LHCN-M2 (cell line): ENCODE results near the gene PIK3R5. TPM values are rescaled to one million over a fixed set of nuclear protein-coding genes. Genes with fewer than 3 reads are reported as not detected.
"Not testable (repeated sequence)": the region's sequence is repeated elsewhere in the genome, so short reads cannot be mapped to it uniquely, and the experiment has no call there.

Source experiments
- DNase-seq: peaks from one replicate; pipeline ENCODE4 v3.0.0-alpha.2; 2012; ENCODE audit warnings: low read depth
- total RNA-seq: library from RNA; depleted of rRNA; stranded (reverse); fragments of >200 nt; gene quantifications from 2 replicates; pipeline ENCODE4 v1.2.3, GENCODE V29; 2014

The PIK3R5 gene
- total RNA-seq, 1 experiment from 2014 or later: not detected

GRCh38 chr17:8896641-8897635 lies 68.6 kb downstream of the PIK3R5 start:
- DNase-seq: no peak

DNA sequence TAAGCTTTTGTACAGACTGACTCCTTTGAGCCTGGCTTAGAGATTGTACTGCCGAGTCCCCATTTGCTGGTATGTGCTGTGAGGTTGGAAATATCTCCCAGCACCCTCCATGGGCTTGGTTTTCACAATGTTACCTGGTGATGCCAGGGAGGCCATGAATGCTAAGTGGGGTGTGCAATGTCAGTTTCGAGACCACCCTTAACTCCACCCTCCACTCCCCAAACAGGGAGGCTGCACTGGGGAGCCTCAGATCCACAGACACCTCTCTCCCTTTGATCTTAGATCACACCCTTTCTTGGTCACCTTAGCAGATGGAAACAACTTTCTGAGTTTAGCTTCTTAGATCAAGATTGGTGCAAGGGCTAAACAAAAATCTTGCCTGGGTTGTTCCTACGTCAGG lies 69.4 kb downstream of the PIK3R5 start:
- no peak for DNase-seq

- DNase-seq: peak; percentile 31
Measured at GRCh38 chr17:8894673-8895578, 70.6 kb downstream of the PIK3R5 start.

- DNase-seq: no peak
Measured at GRCh38 chr17:8894202-8894671, 71.3 kb downstream of the PIK3R5 start.

DNA sequence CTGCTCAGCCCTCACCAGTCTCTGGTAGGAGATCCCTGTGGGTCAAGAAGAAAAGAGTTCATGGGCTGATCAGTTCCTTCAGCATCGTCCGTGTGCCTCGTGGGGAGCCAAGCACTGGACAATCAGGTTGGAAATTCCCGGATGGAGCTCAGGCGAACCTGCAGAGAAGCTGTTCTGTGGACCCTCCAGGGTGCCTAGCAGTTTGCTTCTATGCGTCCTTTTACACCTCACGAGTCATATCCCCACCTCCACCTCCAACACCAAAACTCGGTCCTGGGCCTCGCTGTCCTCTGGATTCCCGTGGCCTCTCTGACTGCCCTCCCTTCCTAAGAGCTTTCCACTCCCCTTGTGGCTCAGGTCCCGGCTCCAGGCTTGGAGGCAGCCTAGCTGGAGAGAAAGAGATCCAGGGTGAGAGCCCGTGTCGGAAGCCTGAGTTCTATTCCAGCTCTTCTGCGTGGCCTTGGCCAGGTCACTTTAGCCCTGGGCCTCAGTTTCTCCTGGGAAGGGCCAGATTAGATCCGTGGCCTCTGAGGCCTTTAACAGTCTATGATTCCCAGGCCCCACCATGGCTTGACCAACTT lies 71.8 kb downstream of the PIK3R5 start:
- DNase-seq: no peak

DNA sequence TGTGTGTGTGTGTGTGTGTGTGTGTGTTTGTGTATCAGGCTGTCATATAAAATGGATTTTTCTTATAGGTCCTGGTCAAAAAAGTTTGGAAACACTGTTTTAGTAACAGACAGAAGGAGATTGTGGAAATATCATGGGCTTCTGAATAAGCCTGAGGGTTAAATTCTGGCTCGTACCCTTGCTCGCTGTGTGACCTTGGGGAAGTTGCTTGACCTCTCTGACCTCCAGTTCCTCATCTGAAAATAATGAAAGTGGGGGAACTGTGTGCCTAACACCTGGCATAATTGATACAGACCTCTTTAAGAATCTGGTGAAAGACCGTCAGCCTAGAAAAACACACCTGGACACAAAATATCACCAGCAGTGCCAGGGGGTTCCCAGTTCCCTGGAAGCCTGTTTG lies 72.4 kb downstream of the PIK3R5 start:
- no peak for DNase-seq

- DNase-seq: no peak
Measured at GRCh38 chr17:8892338-8892690, 73.2 kb downstream of the PIK3R5 start.

DNA sequence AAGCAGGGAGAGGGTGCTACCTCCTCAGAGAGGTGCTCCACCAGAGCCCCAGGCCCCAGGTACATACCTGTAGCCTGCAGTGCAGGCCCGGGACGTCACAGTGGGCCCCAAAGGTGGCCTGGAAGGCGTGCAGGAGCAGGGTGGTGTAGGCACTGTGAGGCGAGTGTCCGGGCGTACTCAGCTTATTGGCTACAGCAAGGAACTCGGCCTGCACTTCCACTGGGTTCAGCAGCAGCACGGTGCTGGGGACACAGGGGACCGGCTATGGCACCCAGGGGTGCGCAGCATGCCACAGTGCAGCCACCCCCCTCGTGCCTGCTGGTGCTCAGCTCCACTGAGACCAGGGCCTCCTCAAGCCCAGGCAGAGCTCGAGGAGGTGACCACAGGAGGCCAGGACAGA lies 74.8 kb downstream of the PIK3R5 start:
- DNase-seq: no peak

DNA sequence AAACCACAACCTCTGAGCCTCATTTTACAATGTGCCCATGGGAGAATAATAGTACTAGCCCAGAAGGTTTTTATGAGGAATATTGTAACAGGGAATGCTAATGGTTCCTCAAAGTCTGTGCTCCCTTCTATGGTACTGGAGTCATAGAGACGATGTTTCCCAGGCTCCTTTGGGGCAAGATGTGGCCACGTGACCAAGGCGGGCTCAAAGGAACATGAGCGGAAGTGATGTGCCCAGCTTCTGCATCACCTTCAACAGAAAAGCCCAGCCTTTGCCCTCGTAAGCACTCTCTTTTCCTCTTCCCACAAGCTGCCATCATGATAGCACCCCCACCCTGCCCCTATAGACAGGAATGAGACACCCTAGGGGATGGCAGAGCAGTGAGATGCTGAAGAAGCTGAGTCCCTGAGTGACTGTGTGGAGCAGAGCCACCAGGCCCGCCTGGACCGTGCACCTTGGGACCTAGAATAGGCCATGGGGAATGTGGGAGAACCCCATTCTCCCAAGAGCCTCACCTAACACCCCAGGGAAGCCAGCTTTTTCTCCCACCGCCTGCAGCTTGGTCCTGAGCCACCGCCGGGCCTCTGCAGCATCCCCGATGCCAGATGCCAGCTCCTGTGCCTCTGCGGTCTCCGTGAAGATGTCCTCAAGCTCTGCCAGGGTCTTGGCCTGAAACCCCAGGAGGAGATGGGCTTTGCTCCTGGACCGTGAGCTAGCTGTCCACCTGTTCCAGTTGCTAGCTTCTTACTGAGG lies 75.9 kb downstream of the PIK3R5 start:
- no peak for DNase-seq

DNA sequence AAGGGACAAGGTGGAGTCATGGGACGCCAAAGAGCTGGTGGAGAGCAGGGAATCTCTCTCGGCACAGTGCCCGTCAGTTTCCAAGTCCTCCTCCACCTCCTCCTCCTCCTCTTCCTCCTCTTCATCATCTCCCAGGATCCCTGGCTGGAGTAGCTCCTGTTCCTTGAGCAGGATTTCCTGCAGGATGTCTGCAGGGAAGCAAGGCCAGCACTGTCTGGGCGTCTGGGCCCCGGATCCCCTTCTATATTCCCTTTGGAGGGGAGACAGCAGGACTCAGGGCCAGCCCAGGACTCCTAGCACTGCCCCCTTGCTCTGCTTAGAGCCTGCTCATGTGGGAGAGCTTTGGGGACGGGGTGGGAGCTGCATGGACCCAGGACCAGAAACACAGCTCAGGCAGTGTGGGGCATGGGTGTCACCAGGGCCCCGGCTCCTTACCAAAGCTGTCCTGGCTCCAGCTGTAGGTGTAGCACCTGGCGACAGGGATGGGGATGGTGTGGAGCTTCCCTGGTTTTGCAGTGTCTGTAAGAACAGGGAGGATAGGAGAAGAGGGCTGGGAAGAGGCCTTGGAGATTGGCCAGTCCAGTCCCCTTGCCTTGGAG lies 76.7 kb downstream of the PIK3R5 start:
- no peak for DNase-seq

GRCh38 chr17:8887834-8888703 lies 77.4 kb downstream of the PIK3R5 start:
- DNase-seq: peak; percentile 2

DNA sequence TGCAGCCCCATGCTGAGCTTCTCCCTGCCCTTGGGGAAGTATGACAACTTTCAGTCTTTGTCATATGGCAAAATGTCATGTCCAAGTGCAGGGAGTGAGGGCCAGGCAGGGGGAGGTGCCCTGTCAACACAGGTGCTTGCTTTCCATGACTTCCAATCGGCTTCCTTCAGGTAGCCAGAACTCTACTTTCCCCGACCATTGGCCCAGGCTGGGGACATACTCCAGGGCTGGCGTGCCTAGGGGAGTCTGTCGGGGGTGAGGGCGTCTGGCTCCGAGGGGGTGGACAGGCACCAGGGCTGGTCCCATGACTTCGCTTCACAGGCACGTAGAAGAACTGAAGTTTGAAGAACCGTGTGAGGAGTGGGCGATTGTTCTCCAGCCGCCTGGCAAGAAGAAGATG lies 78.2 kb downstream of the PIK3R5 start:
- DNase-seq: no peak

- DNase-seq: no peak
Measured at GRCh38 chr17:8885967-8886684, 79.4 kb downstream of the PIK3R5 start.

- not testable (repeated sequence) for DNase-seq
Measured at GRCh38 chr17:8885163-8885966, 80.1 kb downstream of the PIK3R5 start.

DNA sequence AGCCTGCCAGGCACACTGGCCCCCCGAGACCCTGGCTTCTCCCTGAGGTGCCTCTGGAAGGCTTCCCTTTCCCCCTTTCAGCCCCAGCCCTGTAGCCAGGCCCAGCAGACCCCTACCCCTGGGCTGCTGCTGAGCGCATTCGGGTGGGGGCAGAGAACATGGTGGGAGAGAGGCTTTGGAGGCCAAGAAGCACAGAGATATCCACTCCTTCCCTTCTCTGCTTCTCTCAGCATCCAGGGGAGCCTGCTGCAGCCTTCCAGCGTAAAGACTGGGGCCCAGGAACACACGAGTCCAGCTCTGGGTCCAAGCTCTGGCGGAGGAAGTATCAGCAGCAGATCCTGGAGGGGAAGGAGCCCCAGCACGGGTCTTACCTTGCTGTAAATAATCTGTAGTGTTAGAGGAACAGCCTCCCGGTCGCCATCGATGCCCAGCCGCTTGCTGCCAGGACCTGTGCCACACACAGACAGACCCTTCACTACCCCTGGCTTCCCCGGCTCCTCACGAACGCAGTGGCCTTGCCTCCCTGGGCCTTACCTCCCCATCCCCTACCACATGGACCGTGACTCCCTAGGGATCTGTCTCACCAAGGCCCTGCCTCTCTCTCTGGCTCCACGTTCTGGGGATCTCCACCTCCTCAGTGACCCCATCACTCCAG lies 81.0 kb downstream of the PIK3R5 start:
- no peak for DNase-seq

DNA sequence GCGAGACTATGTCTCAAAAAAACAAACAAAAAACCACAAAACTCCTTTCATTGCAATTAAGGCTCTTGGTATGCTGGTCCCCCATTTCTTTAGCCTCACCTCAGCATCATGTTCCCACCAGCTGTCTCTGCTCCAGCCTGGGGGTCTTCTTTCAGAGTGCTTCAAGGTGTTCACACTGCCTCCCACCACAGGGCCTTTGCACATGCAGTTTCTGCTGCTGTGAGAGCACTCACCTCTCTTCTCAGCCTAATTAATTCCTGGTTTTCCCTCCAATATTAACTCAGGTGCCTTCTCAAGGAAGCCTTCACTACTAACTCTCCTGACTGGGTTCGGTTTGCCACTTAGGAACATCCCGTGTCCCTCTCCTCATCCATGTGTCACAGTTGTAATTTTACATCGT lies 82.2 kb downstream of the PIK3R5 start:
- no peak for DNase-seq

- DNase-seq: no peak
Measured at GRCh38 chr17:8881606-8882005, 83.9 kb downstream of the PIK3R5 start.

DNA sequence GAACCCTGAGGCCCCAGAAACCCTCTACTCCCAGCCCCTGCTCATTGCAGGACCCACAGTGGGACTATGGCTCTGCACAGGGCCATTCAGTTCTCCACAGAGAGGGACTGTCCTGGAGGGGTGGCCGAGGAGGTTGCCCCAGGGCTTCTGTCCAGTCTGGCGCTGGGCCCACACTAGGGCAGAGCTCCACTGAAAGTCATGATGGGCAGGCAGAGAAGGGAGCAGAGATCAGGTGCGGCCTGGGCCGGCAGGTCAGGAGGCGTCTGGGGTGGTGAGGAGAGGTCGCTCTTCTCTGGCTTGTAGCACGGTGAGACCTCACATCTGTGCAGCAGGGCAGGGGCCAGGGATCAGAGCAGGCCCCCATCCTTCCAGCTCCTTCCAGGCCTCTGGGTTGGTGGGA lies 85.0 kb downstream of the PIK3R5 start:
- DNase-seq: no peak
